Measurements from ENCODE around the gene DELE1.

DNA sequence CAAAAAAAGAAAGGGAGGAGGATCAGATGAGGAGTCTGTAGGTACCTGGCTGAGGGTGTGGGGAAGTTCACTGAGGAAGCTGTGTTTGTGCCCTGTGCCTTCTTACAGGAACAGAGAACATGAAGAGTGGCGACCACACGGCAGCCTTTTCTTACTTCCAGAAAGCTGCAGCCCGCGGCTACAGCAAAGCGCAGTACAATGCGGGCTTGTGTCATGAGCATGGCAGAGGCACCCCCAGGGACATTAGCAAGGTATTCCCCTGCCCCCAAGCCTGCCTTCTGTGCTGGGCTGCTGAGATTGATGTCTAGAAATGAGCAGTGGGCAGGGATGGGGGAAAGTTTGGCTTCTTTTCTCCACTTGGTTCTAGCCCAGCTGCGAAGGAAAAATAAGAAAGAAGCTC, 9.5 kb downstream of the DELE1 start:
- TF ChIP-seq, protein P1, sequence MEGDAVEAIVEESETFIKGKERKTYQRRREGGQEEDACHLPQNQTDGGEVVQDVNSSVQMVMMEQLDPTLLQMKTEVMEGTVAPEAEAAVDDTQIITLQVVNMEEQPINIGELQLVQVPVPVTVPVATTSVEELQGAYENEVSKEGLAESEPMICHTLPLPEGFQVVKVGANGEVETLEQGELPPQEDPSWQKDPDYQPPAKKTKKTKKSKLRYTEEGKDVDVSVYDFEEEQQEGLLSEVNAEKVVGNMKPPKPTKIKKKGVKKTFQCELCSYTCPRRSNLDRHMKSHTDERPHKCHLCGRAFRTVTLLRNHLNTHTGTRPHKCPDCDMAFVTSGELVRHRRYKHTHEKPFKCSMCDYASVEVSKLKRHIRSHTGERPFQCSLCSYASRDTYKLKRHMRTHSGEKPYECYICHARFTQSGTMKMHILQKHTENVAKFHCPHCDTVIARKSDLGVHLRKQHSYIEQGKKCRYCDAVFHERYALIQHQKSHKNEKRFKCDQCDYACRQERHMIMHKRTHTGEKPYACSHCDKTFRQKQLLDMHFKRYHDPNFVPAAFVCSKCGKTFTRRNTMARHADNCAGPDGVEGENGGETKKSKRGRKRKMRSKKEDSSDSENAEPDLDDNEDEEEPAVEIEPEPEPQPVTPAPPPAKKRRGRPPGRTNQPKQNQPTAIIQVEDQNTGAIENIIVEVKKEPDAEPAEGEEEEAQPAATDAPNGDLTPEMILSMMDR (IDR thresholded peaks at IDR 0.05) = no peak
- no peak for TF ChIP-seq POLR2A (IDR thresholded peaks at IDR 0.05)
